Measurements from ENCODE around the gene TACC2.

TACC2 gene

DNA sequence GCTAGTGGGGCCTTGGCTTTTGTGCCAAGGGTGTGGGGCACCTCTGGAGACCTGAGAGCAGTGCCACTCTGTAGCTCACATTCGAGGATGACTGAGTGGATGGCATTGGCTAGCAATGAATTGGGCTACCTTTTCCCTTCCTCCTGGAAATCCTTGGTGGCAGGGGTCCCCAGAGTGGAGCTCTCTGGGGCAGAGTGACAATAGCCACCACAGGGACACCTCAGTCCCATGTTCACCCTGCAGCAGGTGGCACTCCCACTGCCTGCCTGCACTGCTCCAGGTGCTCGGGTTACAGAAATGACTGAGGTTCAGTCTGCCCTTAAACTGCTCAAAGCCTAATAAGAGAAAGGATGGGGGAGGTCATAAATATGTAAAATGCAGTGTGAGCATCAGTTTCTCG lies 300.0 kb downstream of the TACC2 start:
- no peaks in the 10 kb centered on the region for H3K9me3 ChIP-seq (ENCODE audit: control insufficient read depth, low read depth, low read length)
- no peaks in the 10 kb centered on the region for H3K36me3 ChIP-seq (ENCODE audit: control insufficient read depth, low read depth, low read length)
- no peak overlapping the region for H3K4me3 ChIP-seq (ENCODE audit: low read length)
- no peak overlapping the region for H3K9ac ChIP-seq (ENCODE audit: low read length)
- H3K27ac ChIP-seq (ENCODE audit: low read length), result no peak overlapping the region
- no peaks in the 10 kb centered on the region for H3K27me3 ChIP-seq (ENCODE audit: control insufficient read depth, insufficient read depth, low read length)
- H3K4me1 ChIP-seq (ENCODE audit: control insufficient read depth, low read depth, low read length), result no peaks in the 10 kb centered on the region

DNA sequence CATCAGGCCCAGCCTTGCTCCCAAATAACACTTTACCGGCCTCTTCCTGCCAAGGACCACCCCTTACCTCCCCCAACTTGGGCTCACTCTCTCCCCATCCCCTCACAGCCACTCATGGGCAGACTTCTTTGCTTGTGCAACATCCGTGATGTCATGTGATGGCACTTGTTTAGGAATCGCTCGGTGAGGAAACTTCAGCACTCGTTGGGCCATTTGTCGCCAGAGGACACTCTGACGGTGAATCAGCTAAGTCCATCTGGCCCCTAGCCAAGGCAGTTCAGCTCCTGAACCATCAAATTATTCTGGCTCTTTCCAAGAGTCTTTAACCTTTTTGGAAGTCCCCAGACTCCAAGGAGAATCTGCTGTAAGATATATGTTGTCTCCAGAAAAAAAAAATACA lies 301.4 kb downstream of the TACC2 start:
- H3K27me3 ChIP-seq (ENCODE audit: control insufficient read depth, insufficient read depth, low read length), result no peaks in the 10 kb centered on the region
- no peak overlapping the region for H3K4me3 ChIP-seq (ENCODE audit: low read length)
- no peaks in the 10 kb centered on the region for H3K36me3 ChIP-seq (ENCODE audit: control insufficient read depth, low read depth, low read length)
- no peaks in the 10 kb centered on the region for H3K4me1 ChIP-seq (ENCODE audit: control insufficient read depth, low read depth, low read length)
- no peak overlapping the region for H3K27ac ChIP-seq (ENCODE audit: low read length)
- H3K9me3 ChIP-seq (ENCODE audit: control insufficient read depth, low read depth, low read length), result no peaks in the 10 kb centered on the region
- H3K9ac ChIP-seq (ENCODE audit: low read length), result no peak overlapping the region

DNA sequence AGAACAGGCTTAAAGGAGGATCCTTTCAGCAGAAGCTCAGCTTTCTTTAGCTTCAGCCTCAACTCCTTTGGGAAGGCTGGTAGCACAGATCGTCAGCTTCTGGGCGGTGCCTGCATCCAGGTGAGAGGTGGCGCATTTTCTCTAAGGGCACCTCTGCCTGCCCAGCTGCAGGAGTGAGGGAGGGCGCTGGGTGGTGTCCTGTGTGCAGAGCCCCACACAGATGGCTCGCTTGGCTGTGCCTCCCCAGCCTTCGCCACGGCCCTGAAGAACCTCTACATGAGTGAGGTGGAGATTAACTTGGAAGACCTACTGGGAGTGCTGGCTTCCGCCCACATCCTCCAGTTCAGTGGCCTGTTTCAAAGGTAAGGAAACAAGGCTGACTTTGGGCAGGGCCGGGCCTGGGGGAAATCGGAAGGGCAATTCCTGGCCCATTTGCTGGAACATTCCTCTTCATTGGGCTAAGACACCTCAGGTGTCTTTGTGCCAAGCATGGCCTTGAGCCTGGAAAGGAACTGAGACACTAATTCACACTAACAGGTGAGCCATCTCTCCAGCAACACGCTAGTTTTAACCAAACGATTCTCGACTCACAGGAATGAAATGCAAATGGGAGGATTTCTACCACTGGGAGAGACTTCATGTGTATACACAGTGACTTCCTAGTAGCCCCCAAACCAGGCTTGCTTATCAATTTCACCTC lies 302.0 kb downstream of the TACC2 start:
- Histone ChIP-seq H3K27ac (ENCODE audit: low read length) (no peak overlapping the region), H3K27me3 (ENCODE audit: control insufficient read depth, insufficient read depth, low read length) (no peaks in the 10 kb centered on the region)

DNA sequence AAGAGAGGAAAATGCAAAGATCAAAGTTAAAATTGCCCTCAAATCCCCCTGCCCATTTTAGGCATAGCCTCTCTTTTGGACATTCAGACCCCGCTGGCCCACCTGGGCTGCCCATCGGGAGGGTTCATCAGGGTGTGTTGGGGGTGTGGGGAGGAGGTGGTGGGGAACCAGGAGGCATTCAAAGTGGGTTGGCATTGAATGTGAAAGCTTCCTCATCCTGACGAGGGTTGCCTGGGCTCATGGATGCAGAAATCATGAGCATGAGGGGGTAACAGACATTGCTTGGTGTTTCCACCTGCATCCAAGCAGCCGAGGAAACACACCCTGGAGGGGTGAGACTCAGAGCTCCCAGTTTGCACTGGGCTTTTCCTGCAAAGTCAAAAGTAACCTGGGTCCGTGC lies 302.8 kb downstream of the TACC2 start:
- Histone ChIP-seq H3K27me3 (ENCODE audit: control insufficient read depth, insufficient read depth, low read length) (no peaks in the 10 kb centered on the region), H3K36me3 (ENCODE audit: control insufficient read depth, low read depth, low read length) (no peaks in the 10 kb centered on the region), H3K9me3 (ENCODE audit: control insufficient read depth, low read depth, low read length) (no peaks in the 10 kb centered on the region), H3K9ac (ENCODE audit: low read length) (no peak overlapping the region), H3K4me3 (ENCODE audit: low read length) (no peak overlapping the region), H3K27ac (ENCODE audit: low read length) (no peak overlapping the region), H3K4me1 (ENCODE audit: control insufficient read depth, low read depth, low read length) (no peaks in the 10 kb centered on the region)

More for the DNA sequence above, 302.0 kb downstream of the TACC2 start:
- no peak overlapping the region for H3K4me3 ChIP-seq (ENCODE audit: low read length)
- no peak overlapping the region for H3K9ac ChIP-seq (ENCODE audit: low read length)
- H3K4me1 ChIP-seq (ENCODE audit: control insufficient read depth, low read depth, low read length), result no peaks in the 10 kb centered on the region
- no peaks in the 10 kb centered on the region for H3K36me3 ChIP-seq (ENCODE audit: control insufficient read depth, low read depth, low read length)
- no peaks in the 10 kb centered on the region for H3K9me3 ChIP-seq (ENCODE audit: control insufficient read depth, low read depth, low read length)

DNA sequence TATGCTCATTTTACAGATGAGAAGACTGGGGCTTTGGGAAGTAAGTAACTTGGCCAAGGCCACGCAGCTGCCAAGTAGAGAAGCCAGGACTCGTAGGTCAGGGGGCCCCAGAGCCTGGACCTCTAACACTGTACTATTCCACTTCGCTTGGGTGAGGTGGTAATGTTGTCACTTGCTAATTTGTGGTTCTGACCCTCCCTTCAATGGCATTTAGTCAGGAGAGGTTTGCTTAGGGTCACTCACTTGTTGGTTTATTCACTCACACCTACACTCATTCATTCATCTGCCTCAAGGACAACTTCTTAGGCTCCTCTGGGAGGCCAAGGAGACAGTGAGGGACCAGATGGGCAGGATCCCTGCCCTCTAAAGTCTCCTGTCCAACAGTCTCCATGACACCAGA lies 303.4 kb downstream of the TACC2 start:
- H3K36me3 ChIP-seq (ENCODE audit: control insufficient read depth, low read depth, low read length), result no peaks in the 10 kb centered on the region
- no peak overlapping the region for H3K9ac ChIP-seq (ENCODE audit: low read length)
- no peak overlapping the region for H3K27ac ChIP-seq (ENCODE audit: low read length)
- no peak overlapping the region for H3K4me3 ChIP-seq (ENCODE audit: low read length)
- no peaks in the 10 kb centered on the region for H3K9me3 ChIP-seq (ENCODE audit: control insufficient read depth, low read depth, low read length)
- H3K27me3 ChIP-seq (ENCODE audit: control insufficient read depth, insufficient read depth, low read length), result no peaks in the 10 kb centered on the region
- no peaks in the 10 kb centered on the region for H3K4me1 ChIP-seq (ENCODE audit: control insufficient read depth, low read depth, low read length)

DNA sequence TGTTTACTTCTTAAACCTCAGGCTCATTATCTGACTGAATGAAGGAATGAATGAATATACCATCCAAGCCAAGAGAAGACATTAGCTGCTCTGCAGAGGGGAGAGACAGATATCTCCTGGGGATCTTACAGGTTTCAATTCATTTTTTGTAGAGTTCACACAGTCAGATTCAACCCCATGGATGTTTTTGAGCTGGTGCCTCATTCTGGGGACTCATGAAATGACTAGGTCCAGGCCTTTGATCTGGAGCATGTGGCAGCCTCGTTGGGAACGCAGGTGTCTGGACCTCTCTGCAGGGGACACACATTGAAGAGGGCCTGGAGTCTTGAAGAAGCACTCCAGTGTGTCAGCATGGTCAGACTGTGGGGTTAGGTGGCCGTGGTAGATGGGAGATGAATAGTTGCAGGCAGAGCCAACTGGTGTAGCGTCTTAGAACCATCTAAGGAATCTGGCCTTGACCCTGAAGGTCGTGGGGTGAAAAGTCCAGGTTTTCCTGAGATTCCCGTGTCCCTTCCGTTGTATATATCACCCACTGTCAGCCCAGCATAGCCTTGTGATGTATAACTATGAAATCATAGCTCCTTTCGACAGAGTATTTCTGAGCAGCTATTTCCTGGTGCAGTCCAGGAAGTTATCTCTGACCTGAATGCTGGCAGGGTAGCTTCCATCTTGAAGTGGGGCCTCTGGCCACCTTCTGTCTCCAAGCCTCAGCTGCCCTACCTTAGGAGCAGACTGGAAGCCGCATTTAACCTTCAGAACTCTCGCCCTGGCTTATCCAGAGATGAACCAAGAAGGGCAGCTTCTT lies 304.4 kb downstream of the TACC2 start:
- H3K4me1 ChIP-seq (ENCODE audit: control insufficient read depth, low read depth, low read length), result no peaks in the 10 kb centered on the region
- H3K9me3 ChIP-seq (ENCODE audit: control insufficient read depth, low read depth, low read length), result no peaks in the 10 kb centered on the region
- H3K9ac ChIP-seq (ENCODE audit: low read length), result no peak overlapping the region
- no peak overlapping the region for H3K27ac ChIP-seq (ENCODE audit: low read length)
- no peaks in the 10 kb centered on the region for H3K36me3 ChIP-seq (ENCODE audit: control insufficient read depth, low read depth, low read length)
- no peak overlapping the region for H3K4me3 ChIP-seq (ENCODE audit: low read length)
- H3K27me3 ChIP-seq (ENCODE audit: control insufficient read depth, insufficient read depth, low read length), result no peaks in the 10 kb centered on the region

DNA sequence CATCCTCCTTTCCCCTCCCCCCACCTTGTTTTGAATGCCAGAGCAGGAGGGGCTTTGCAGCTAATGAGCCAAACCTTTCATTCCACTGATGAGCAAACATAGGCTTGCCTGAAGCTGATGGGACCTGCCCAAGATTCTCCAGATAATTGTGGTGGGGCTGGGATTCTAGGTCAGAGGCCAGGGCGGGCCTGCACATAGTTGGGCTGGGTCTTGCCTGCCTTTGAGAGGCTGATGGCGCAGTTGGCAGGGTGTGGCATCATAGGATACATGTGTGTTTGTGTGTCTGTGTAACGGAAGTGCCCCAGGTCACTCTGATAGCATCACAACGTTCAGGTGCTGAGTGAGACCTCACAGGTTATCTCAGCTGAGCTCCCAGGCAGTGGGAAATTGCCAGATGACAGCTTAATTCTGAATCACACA lies 305.0 kb downstream of the TACC2 start:
- H3K4me1 ChIP-seq (ENCODE audit: control insufficient read depth, low read depth, low read length), result peaks cover under 1% of the 10 kb centered on the region
- no peaks in the 10 kb centered on the region for H3K36me3 ChIP-seq (ENCODE audit: control insufficient read depth, low read depth, low read length)
- H3K4me3 ChIP-seq (ENCODE audit: low read length), result no peak overlapping the region
- no peak overlapping the region for H3K27ac ChIP-seq (ENCODE audit: low read length)
- H3K9me3 ChIP-seq (ENCODE audit: control insufficient read depth, low read depth, low read length), result no peaks in the 10 kb centered on the region
- no peak overlapping the region for H3K9ac ChIP-seq (ENCODE audit: low read length)
- H3K27me3 ChIP-seq (ENCODE audit: control insufficient read depth, insufficient read depth, low read length), result no peaks in the 10 kb centered on the region

DNA sequence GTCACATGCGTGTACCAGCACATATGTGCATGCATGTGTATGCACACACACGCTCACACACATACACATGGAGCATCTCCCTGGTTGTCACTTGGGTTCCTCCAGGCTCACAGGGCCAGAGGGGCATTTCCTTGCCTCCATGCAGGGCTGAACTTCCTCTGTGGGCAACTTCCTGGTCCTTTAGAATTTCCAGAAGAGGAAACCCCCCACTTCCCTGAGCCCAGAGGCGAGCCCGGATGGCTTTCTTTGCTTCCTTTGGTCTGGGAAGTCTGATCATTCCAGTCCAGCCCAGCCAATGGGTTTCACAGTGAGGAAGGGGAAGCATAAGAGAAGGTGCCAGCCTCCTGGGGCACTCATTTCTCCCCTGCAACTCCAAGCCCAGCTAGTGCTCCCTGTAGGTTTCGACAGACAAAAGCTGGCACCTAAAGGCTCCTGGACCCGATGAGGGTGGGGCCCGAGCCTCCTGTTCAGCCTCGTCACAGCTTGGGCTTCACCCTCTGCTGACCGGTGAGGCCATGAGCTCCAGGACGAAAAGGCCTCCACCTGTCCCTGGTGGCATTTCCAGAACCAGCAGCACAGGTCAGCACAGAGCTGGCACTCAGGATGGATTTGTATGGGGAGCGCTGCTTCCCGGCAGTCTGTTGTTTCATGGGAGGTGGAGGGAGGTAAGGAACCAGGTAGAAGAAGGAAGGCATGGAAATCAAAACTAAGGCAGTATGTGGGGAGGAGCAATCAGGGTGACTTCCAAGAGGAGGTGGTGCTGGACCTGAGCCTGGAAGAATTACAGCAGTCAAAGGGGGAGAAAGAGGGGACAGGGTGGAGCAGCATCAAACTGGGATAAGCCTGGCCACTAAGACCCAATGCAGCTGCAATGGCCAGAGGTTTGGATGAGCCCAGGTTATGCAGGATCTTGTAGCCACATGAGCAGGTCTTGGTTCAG lies 305.8 kb downstream of the TACC2 start:
- no peaks in the 10 kb centered on the region for H3K27me3 ChIP-seq (ENCODE audit: control insufficient read depth, insufficient read depth, low read length)
- no peak overlapping the region for H3K9ac ChIP-seq (ENCODE audit: low read length)
- no peaks in the 10 kb centered on the region for H3K36me3 ChIP-seq (ENCODE audit: control insufficient read depth, low read depth, low read length)
- no peaks in the 10 kb centered on the region for H3K9me3 ChIP-seq (ENCODE audit: control insufficient read depth, low read depth, low read length)
- no peak overlapping the region for H3K27ac ChIP-seq (ENCODE audit: low read length)
- peaks cover 3% of the 10 kb centered on the region for H3K4me1 ChIP-seq (ENCODE audit: control insufficient read depth, low read depth, low read length)
- H3K4me3 ChIP-seq (ENCODE audit: low read length), result no peak overlapping the region

DNA sequence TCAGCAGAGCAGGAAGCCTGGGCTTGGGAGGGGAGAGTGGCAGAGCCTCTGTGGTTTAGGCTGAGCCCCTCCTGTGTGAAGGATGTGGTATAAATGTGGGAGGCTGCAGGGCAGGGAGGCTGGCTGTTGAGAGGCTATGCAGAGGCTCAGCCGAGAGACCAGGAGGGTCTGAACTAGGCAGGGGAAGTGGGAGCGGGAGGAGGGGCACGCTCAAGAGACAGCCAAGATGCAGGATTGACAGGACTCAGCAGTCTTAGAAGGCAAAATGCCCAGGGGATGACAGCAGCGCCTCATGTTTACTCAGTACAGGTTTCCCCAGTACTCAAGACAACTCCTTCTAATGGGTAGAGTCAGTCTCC lies 306.5 kb downstream of the TACC2 start:
- Histone ChIP-seq H3K27me3 (ENCODE audit: control insufficient read depth, insufficient read depth, low read length) (no peaks in the 10 kb centered on the region), H3K9me3 (ENCODE audit: control insufficient read depth, low read depth, low read length) (no peaks in the 10 kb centered on the region), H3K4me1 (ENCODE audit: control insufficient read depth, low read depth, low read length) (peaks cover 3% of the 10 kb centered on the region), H3K4me3 (ENCODE audit: low read length) (no peak overlapping the region), H3K27ac (ENCODE audit: low read length) (no peak overlapping the region), H3K36me3 (ENCODE audit: control insufficient read depth, low read depth, low read length) (no peaks in the 10 kb centered on the region), H3K9ac (ENCODE audit: low read length) (no peak overlapping the region)

DNA sequence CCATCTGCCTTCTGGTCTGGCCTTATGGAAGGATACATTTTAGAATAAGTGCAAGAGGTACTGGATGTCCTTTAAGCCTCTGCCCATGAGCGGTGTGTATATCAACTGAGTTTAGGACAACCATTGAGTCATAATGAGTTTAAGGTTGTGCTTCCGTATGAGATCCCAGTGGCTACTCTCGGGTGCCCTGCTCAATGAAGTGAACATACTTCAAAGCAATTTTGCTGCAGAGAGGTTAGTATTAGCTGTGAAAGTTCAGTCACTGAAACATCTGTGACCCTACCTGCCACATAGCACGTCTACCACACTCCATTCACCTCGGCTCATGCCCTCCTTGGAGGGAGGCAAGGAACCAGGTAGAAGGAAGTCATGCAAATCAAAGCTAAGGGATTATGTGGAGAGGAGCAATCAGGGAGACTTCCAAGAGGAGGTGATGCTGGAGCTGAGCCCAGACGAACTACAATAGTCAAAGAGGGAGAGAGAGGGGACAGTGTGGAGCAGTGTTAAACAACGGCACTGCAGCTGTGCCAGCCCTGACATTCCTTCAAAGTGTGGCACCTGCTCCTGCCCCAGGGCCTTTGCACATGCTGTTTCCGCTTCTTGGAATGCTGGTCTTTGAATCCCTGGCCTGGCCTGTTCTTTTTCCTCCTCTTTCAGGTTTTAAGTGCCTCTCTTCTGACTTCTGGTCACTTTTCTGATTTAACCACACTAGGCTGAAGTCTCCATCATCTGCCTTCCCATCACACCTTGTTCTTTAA lies 307.6 kb downstream of the TACC2 start:
- Histone ChIP-seq H3K9me3 (ENCODE audit: control insufficient read depth, low read depth, low read length) (no peaks in the 10 kb centered on the region), H3K4me1 (ENCODE audit: control insufficient read depth, low read depth, low read length) (peaks cover 3% of the 10 kb centered on the region), H3K27me3 (ENCODE audit: control insufficient read depth, insufficient read depth, low read length) (no peaks in the 10 kb centered on the region), H3K27ac (ENCODE audit: low read length) (no peak overlapping the region), H3K36me3 (ENCODE audit: control insufficient read depth, low read depth, low read length) (no peaks in the 10 kb centered on the region), H3K4me3 (ENCODE audit: low read length) (no peak overlapping the region), H3K9ac (ENCODE audit: low read length) (no peak overlapping the region)

DNA sequence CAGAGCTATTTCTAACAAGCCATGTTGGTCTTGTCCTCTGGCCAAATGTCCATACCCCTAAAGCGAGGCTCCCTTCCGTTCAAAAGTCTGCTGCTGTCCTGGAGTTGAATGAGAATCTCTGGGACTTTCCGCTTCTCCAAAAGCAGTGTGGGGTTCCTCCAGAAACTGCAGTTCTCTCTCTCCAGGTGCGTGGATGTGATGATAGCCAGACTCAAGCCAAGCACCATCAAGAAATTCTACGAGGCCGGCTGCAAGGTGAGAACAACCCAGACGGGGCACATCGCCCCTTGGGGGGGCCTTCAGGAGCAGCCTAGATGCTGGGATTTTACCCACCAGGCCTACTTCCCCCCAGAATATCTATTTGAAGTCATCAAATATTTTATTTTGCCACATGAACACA lies 308.6 kb downstream of the TACC2 start:
- Histone ChIP-seq H3K4me1 (ENCODE audit: control insufficient read depth, low read depth, low read length) (peaks cover 3% of the 10 kb centered on the region), H3K9ac (ENCODE audit: low read length) (no peak overlapping the region), H3K36me3 (ENCODE audit: control insufficient read depth, low read depth, low read length) (no peaks in the 10 kb centered on the region), H3K27ac (ENCODE audit: low read length) (no peak overlapping the region), H3K9me3 (ENCODE audit: control insufficient read depth, low read depth, low read length) (no peaks in the 10 kb centered on the region), H3K4me3 (ENCODE audit: low read length) (no peak overlapping the region), H3K27me3 (ENCODE audit: control insufficient read depth, insufficient read depth, low read length) (no peaks in the 10 kb centered on the region)

All from iPS-18a (cell line).